ENCODE data around the gene TOLLIP.

The TOLLIP gene

DNA sequence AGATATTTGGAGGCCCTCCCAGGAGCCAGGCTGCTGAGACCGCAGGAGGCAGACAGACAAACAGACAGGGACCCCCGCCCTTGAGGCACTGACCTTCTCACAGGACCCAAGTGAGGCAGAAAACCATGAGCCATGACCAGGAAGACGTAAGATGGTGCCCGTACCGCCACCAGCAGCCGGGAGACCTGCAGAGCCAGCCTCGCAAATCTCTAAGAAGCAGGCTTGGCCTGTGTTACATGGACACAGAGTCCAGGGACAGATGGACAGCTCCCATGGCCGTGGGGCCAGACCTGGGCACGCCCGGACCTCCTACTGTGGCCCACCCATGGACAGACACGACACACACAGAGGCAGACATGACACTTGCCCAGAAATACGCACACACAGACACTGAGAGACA, 30.7 kb upstream of the TOLLIP start:
- TF ChIP-seq, protein P1, sequence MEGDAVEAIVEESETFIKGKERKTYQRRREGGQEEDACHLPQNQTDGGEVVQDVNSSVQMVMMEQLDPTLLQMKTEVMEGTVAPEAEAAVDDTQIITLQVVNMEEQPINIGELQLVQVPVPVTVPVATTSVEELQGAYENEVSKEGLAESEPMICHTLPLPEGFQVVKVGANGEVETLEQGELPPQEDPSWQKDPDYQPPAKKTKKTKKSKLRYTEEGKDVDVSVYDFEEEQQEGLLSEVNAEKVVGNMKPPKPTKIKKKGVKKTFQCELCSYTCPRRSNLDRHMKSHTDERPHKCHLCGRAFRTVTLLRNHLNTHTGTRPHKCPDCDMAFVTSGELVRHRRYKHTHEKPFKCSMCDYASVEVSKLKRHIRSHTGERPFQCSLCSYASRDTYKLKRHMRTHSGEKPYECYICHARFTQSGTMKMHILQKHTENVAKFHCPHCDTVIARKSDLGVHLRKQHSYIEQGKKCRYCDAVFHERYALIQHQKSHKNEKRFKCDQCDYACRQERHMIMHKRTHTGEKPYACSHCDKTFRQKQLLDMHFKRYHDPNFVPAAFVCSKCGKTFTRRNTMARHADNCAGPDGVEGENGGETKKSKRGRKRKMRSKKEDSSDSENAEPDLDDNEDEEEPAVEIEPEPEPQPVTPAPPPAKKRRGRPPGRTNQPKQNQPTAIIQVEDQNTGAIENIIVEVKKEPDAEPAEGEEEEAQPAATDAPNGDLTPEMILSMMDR (conservative IDR thresholded peaks at IDR 0.05; ENCODE audit: low read length), result no peak
- no peak for DNase-seq (ENCODE audit: low read depth)
- H3K4me3 ChIP-seq (ENCODE audit: low read length), result no peak overlapping the region

DNA sequence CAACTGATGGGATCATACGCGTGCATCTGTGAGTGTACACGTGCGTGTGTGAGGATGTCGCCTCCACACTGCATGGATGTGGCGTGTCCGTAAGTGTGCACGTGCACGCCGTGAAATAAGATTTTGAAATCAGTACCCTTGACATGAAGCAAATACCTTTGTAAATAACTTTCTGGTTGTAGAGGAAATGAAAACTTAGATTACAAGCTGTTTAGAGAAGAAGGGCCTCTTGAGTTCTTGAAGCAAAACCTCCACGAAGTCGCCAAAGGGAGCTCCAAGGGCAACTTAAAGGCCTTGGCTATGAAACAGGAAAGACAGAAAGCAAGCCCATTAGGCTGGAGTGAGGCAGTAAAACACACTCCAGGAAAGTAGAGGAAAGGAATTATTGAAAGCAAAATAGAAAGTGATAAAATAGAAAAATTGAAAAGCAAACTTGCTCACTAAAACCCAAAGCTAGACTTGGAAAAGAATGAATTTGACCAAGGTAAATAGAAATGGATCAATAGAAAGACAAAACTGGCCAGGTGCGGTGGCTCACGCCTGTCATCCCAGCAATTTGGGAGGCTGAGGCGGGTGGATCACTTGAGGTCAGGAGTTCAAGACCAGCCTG, 29.7 kb upstream of the TOLLIP start:
- DNase-seq (ENCODE audit: low read depth), result no peak
- no peak overlapping the region for H3K4me3 ChIP-seq (ENCODE audit: low read length)
- TF ChIP-seq, protein P1 (conservative IDR thresholded peaks at IDR 0.05; ENCODE audit: low read length), result no peak

DNA sequence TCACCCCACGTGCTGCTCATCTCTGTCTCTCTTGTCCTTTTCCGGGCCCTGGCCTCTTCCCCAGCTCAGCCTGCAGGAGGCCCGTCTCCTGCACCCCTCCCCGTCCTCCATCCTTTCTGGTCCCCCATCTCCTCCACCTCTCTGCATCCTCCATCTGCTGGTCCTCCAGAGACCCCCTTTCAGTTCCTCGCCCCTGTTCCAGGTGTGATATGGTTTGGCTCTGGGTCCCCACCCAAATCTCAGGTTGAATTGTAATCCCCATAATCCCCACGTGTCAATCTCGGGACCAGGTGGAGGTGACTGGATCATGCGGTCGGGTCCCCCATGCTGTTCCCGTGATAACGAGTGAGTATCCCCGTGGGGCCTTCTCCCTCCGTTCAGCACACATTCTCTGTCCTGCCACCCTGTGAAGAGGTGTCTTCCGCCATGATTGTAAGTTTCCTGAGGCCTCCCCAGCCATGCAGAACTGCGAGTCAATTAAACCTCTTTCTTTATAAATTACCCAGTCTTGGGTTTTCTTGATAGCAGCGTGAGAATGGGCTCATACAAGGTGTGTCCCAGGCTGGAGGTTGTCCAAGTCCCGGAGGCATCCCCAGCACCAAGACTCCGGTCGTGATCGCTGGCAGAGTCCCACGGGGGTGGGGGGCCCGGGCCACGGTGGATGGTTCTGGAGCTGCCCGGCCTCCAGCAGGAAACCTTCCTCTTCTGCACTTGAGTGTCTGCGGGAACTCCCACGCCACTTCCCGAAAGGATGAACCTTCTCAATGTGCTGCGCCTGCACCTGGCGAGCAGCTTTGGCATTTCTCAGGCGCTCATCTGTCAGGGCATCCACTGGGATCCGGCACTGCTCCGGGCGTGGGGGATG, 29.0 kb upstream of the TOLLIP start:
- TF ChIP-seq, protein P1 (conservative IDR thresholded peaks at IDR 0.05; ENCODE audit: low read length), result no peak
- no peak for DNase-seq (ENCODE audit: low read depth)
- no peak overlapping the region for H3K4me3 ChIP-seq (ENCODE audit: low read length)

DNA sequence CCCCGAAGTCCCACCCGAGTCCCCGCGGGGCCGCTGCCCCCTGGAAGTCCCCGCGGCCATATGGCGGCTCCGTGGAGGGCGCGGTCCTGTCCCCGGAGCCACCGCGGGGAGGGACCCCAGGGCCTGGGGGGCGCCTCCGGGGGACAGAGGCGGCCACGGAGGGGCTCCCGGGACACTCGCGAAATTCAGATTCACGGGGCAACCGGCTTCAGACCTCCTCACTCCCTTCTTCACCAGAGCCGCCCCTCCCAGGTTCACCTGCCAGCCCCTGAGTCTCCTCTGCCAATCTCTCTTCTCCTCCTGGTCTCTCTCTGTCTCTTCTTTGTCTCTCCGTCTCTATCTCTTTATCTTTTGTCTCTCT, 28.2 kb upstream of the TOLLIP start:
- no peak for DNase-seq (ENCODE audit: low read depth)
- TF ChIP-seq, protein P1 (conservative IDR thresholded peaks at IDR 0.05; ENCODE audit: low read length), result no peak
- H3K4me3 ChIP-seq (ENCODE audit: low read length), result no peak overlapping the region

DNA sequence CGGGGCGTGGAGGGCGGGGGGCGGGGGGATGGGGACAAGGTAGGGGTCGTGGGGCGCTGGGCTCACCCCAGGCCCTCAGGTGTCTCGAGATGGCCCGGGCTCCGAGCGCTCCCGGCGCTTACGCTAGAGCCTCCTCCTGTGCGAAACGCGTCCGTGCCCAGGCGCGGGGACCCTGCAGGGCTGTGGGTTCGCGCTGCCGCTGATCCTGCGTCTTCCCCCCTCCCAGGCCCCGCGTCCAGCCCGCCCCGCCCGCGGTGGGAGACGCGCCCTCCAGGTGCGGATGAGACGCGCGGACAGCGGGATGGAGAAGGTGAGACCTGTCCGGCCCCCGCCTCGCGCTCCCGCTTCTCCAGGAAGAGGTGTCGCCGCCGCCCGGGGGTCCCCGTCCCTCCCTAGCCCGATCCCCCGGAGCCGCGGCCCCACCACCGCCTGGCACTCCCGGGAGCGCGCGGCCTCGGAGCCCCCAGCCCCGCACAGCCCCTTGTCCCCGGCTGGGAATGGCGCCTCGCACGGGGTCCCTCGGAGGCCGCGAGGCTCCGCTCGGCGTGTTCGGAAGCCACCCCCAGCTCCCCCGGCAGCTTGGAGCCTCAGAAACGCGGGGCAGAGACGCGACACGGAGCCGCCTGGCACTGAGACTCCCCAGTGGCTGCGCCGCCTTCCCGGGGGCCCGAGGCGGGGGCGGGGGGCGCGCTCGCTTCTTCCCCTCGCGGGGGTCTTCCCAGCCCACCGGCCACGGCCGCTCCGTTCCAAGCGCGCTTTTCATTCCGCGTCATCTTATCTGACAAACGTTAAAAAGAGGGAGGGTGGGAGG, 27.6 kb upstream of the TOLLIP start:
- DNase-seq (ENCODE audit: low read depth), result no peak
- TF ChIP-seq, protein P1 (conservative IDR thresholded peaks at IDR 0.05; ENCODE audit: low read length), result no peak
- no peak overlapping the region for H3K4me3 ChIP-seq (ENCODE audit: low read length)

DNA sequence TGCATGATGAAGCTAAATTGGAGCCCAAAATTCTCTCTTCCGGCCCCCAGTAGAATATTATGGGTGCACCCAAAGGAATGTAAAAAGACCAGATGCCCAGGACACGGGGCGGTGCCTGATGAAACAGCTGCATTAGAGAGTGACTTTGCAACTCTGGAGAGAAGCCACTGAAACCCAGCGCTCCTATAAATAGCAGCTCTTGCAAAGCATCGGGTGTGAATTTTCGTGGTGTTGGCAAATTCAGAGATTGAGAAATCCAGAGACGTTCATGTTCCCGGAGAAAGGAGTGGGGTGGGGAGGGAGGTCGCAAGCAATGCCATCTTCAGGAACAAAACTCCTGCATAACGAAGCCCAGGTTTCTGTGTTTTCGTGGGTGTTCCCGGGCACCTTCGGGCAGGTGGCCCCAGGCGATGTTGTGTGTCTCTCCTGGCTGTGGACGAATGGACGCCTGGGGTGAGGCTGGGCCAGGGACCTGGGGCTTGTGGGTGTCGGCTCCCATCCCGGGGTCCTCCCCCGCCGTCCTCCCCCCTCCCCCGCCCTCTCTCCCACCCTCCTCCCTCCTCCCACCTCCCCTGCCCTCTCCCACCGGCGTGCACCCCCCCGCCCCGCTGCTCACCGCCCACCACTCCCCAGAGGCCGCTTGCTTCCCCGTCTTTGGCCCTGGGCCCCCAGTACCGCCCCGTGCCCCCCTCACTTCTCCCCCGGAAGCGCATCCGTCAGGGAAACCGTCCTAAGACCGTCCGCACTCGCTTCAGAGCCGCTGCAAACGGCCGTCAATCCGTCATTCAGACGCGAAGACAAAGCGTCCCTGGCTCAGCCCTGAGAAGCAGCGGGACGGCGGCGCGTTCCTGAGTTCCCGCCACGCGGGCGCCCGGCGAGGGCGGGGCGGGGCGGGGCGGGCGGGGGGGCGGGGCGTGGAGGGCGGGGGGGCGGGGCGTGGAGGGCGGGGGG, 26.7 kb upstream of the TOLLIP start:
- peak overlapping the region; percentile 76 for H3K4me3 ChIP-seq (ENCODE audit: low read length)
- peak; percentile 94 for DNase-seq (ENCODE audit: low read depth)
- TF ChIP-seq, protein P1 (conservative IDR thresholded peaks at IDR 0.05; ENCODE audit: low read length), result no peak

Data from AG10803 (cell line).